ENCODE data around the gene DDX39B. TPM values are rescaled to one million over a fixed set of nuclear protein-coding genes. Genes with fewer than 3 reads are reported as not detected.

DDX39B gene
- total and polyA plus RNA-seq, 9 of the 15 experiments (the other 6 are each of a cell fraction or from before 2014, with no cell fraction given), result 479 to 869 (median 592) TPM

GRCh38 chr6:31541658-31542521, at the start of gene DDX39B (continued):
- TF ChIP-seq CTCFL (IDR thresholded peaks at IDR 0.05; ENCODE audit: borderline replicate concordance, insufficient read depth, low read depth, low read length, poor library complexity, severe bottlenecking) (no peak), ZNF609 (CRISPR knock-in tag; IDR thresholded peaks at IDR 0.05; ENCODE audit: borderline replicate concordance) (peak; percentile 89; the same call in 1 of the 2 replicates), USF2 (CRISPR knock-in tag; IDR thresholded peaks at IDR 0.05) (no peak), ZNF655 (CRISPR knock-in tag; IDR thresholded peaks at IDR 0.05) (no peak), TEAD2 (tag; IDR thresholded peaks at IDR 0.05) (no peak), ZNF23 (CRISPR knock-in tag; IDR thresholded peaks at IDR 0.05) (peak; percentile 62; the same call in 1 of the 2 replicates), ZMIZ1 (IDR thresholded peaks at IDR 0.05; ENCODE audit: low read depth in 2 of 2, low read length in 2 of 2) (no peak; a peak in 1 of 4 replicates), CHCHD3 (CRISPR knock-in tag; IDR thresholded peaks at IDR 0.05) (peak; percentile 57; the same call in 1 of the 2 replicates)
